ENCODE results near the gene GOLGA6L2.

The GOLGA6L2 gene

DNA sequence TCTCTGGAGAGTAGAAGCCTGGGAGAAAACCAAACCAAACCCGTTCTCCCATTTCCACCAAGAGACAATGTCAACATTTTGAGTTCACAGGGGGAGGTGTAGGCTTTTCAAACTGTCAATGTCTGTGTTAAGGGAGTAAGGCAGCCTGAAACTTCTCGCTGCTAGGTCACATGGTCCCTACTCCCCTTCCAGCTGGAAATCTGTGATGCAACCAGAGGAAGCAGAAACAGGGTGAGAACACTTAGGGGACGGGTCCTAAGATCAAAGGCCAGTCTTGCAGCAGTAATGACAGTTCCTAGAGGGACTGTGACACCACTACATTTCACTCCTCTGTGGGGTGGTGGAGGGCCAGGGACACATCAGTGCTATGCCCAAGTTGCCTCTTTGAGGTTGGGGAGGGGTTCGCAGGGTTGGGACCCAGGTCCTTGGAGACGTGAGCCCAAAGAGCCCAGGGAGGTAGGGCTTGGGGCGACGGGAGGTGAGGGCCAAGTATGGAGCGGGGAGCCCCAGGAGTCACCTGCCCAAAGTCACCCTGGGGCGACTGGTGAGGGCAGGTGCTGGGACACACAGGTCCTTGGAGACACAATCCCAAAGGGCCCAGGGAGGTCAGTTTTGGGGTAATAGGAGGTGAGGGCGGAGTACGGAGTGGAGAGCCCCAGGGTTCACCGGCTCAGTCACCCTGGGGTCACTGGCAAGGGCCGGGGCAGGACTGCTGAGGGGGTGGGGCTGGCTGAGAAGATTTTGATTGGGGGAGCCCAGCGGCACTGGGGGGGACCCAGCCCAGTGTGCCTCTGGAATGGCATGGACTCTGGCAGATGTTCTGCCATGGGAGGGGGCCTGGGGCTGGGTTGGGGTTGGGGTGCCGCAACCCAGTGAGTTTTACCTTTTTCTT lies 582 bp downstream of the GOLGA6L2 start:
- Histone ChIP-seq H3K9me3 (no peaks in the 10 kb centered on the region), H3K4me1 (no peaks in the 10 kb centered on the region), H3K36me3 (no peaks in the 10 kb centered on the region), H3K4me3 (no peak overlapping the region), H3K27ac (no peak overlapping the region), H3K27me3 (peaks cover 0 to 3% of the 10 kb centered on the region in 2 donors)
- intact Hi-C loops (cut with DNase I; ENCODE audit: low total_unique reads) = no loop called here
- DNase-seq = peak in 1 of 2 donors; percentile 21
- TF ChIP-seq, protein P1, sequence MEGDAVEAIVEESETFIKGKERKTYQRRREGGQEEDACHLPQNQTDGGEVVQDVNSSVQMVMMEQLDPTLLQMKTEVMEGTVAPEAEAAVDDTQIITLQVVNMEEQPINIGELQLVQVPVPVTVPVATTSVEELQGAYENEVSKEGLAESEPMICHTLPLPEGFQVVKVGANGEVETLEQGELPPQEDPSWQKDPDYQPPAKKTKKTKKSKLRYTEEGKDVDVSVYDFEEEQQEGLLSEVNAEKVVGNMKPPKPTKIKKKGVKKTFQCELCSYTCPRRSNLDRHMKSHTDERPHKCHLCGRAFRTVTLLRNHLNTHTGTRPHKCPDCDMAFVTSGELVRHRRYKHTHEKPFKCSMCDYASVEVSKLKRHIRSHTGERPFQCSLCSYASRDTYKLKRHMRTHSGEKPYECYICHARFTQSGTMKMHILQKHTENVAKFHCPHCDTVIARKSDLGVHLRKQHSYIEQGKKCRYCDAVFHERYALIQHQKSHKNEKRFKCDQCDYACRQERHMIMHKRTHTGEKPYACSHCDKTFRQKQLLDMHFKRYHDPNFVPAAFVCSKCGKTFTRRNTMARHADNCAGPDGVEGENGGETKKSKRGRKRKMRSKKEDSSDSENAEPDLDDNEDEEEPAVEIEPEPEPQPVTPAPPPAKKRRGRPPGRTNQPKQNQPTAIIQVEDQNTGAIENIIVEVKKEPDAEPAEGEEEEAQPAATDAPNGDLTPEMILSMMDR (IDR thresholded peaks at IDR 0.05) = no peak

GRCh38 chr15:23444269-23444668 lies 2.8 kb downstream of the GOLGA6L2 start:
- intact Hi-C loops (cut with DNase I; ENCODE audit: low total_unique reads) = no loop called here
- Histone ChIP-seq H3K4me1 (no peaks in the 10 kb centered on the region), H3K4me3 (no peak overlapping the region), H3K27ac (no peak overlapping the region), H3K27me3 (peaks cover 0 to 3% of the 10 kb centered on the region in 2 donors), H3K9me3 (no peaks in the 10 kb centered on the region), H3K36me3 (no peaks in the 10 kb centered on the region)
- TF ChIP-seq, protein P1 (IDR thresholded peaks at IDR 0.05) = no peak
- peak in 1 of 2 donors; percentile 42 for DNase-seq

- H3K4me3 ChIP-seq = no peak overlapping the region
- no peaks in the 10 kb centered on the region for H3K36me3 ChIP-seq
- TF ChIP-seq, protein P1 (IDR thresholded peaks at IDR 0.05) = no peak
- H3K9me3 ChIP-seq = no peaks in the 10 kb centered on the region
- peaks cover 0 to 3% of the 10 kb centered on the region in 2 donors for H3K27me3 ChIP-seq
- no peak for DNase-seq
- intact Hi-C loops (cut with DNase I; ENCODE audit: low total_unique reads) = no loop called here
- no peaks in the 10 kb centered on the region for H3K4me1 ChIP-seq
- H3K27ac ChIP-seq = no peak overlapping the region
Observed at GRCh38 chr15:23441204-23441603, 5.8 kb downstream of the GOLGA6L2 start.

- no peaks in the 10 kb centered on the region for H3K4me1 ChIP-seq
- H3K4me3 ChIP-seq = no peak overlapping the region
- H3K36me3 ChIP-seq = no peaks in the 10 kb centered on the region
- TF ChIP-seq, protein P1 (IDR thresholded peaks at IDR 0.05) = no peak
- H3K9me3 ChIP-seq = no peaks in the 10 kb centered on the region
- peak in 1 of 2 donors; percentile 19 for DNase-seq
- intact Hi-C loops (cut with DNase I; ENCODE audit: low total_unique reads) = no loop called here
- H3K27me3 ChIP-seq = peaks cover 0 to 3% of the 10 kb centered on the region in 2 donors
- no peak overlapping the region for H3K27ac ChIP-seq
Observed at GRCh38 chr15:23440596-23440995, 6.4 kb downstream of the GOLGA6L2 start.

DNA sequence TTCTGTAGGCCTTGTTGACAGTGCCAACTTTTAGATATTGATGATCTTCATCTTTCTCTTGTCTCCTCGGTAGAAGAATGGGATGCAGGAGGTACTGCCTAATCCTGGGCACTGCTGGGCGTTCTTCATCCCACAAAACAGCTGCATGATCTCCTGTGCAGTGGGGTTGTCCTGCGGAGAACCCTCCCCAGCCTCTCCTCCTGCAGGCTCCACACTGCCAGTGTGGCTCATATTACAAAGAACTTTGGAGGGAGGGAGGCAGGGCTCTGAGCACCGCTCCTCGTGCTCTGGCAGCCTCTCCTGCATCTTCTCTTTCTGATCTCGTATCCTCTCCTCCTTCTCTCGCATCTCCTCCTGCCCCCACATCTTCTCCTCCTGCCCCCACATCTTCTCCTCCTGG lies 7.5 kb downstream of the GOLGA6L2 start:
- Histone ChIP-seq H3K27ac (no peak overlapping the region), H3K36me3 (no peaks in the 10 kb centered on the region), H3K27me3 (peaks cover 0 to 3% of the 10 kb centered on the region in 2 donors), H3K4me3 (no peak overlapping the region), H3K4me1 (no peaks in the 10 kb centered on the region), H3K9me3 (no peaks in the 10 kb centered on the region)
- no peak for DNase-seq
- TF ChIP-seq, protein P1 (IDR thresholded peaks at IDR 0.05) = no peak
- intact Hi-C loops (cut with DNase I; ENCODE audit: low total_unique reads) = no loop called here
